Panc1 (cell line): Measurements from ENCODE around the gene TOR1B. TPM values are rescaled to one million over a fixed set of nuclear protein-coding genes. Genes with fewer than 3 reads are reported as not detected.

Source experiments
- ATAC-seq: fragments of 200-7000 bp; cut with Tn5 transposase; 2 replicates; pipeline ENCODE4 v1.9.1; 2020; ENCODE audit warnings: mild to moderate bottlenecking, moderate library complexity
- BruUV-seq: library from RNA; stranded (reverse); fragments of 400-500 nt; replicated peaks from 2 replicates; lab custom pipeline; 2021; lab: Mats Ljungman, UMichigan
- CTCF ChIA-PET: fragments of 300-600 bp; sonication (Branson Sonifier 250); formaldehyde crosslinking; loops from one replicate; lab custom pipeline; 2022; ENCODE audit warnings: antibody characterized with exemption; lab: Charles Lee
- POLR2A ChIA-PET: fragments of 300-600 bp; sonication (Branson Sonifier 250); formaldehyde crosslinking; loops from one replicate; lab custom pipeline; 2022; ENCODE audit warnings: antibody characterized with exemption; lab: Charles Lee
- DNase-seq: peaks from one replicate; pipeline ENCODE4 v3.0.0-alpha.2; 2010; ENCODE audit warnings: low read depth, low spot score
- H3K27ac ChIP-seq: 2 replicates; pipeline ENCODE4 v1.5.1; 2011; ENCODE audit warnings: mild to moderate bottlenecking, low read length, inconsistent platforms
- H3K27me3 ChIP-seq: fragments of 200-500 bp; sonication (Bioruptor generic); 2 replicates; pipeline ENCODE4 v1.6.0; 2014; ENCODE audit warnings: low read length, inconsistent platforms; ENCODE audit not compliant: control insufficient read depth, insufficient read depth
- H3K36me3 ChIP-seq: fragments of 200-500 bp; sonication (Bioruptor generic); 2 replicates; pipeline ENCODE4 v1.5.1; 2014; ENCODE audit warnings: inconsistent platforms, mild to moderate bottlenecking, low read length, moderate library complexity; ENCODE audit not compliant: control insufficient read depth, insufficient read depth
- H3K4me1 ChIP-seq: 2 replicates; pipeline ENCODE4 v1.5.1; 2011; ENCODE audit warnings: inconsistent platforms, mild to moderate bottlenecking, low read length, moderate library complexity; ENCODE audit not compliant: control insufficient read depth, insufficient read depth
- H3K4me3 ChIP-seq, 2 experiments: 2 replicates each; pipeline ENCODE4 v1.5.1; 2011 to 2012; ENCODE audit warnings: low read depth in 2 of 2, low read length in 2 of 2, mild to moderate bottlenecking in 2 of 2, inconsistent platforms in 1 of 2, moderate library complexity in 1 of 2
- H3K9me3 ChIP-seq: fragments of 200-500 bp; sonication (Bioruptor generic); 2 replicates; pipeline ENCODE4 v1.5.1; 2014; ENCODE audit warnings: low read depth, mild to moderate bottlenecking, inconsistent platforms, low read length, moderate library complexity; ENCODE audit not compliant: control insufficient read depth, insufficient read depth
- CTCF ChIP-seq: fragments of 450-650 bp; IDR thresholded peaks from 2 replicates; pipeline ENCODE4 v1.5.1; 2017; ENCODE audit warnings: mild to moderate bottlenecking
- POLR2AphosphoS5 ChIP-seq: IDR thresholded peaks from 2 replicates; pipeline ENCODE4 v1.6.1; 2012; ENCODE audit warnings: mild to moderate bottlenecking, low read depth, low read length, moderate library complexity
- SIN3A ChIP-seq: IDR thresholded peaks from 2 replicates; pipeline ENCODE4 v1.6.1; 2012; ENCODE audit warnings: low read depth, mild to moderate bottlenecking, low read length, moderate library complexity, borderline replicate concordance; ENCODE audit not compliant: insufficient read depth
- TCF7L2 ChIP-seq: IDR thresholded peaks from 2 replicates; pipeline ENCODE4 v1.6.1; 2011; ENCODE audit warnings: mild to moderate bottlenecking, low read depth, low read length, inconsistent platforms
- in situ Hi-C: cut with HindIII; loops from 2 replicates; pipeline ENCODE4 v1.10.0; 2016; ENCODE audit warnings: low sequenced_read_pairs, low pct_unique_long_range_greater_than_20kb
- intact Hi-C: fragments of 100-400 bp; cut with micrococcal nuclease; formaldehyde crosslinking; loops from one replicate; pipeline ENCODE4 v1.10.0; 2022; ENCODE audit not compliant: unreplicated experiment
- total RNA-seq: library from RNA; stranded (reverse); gene quantifications from one replicate; pipeline ENCODE4 v1.2.1, GENCODE V29; 2021; ENCODE audit not compliant: unreplicated experiment
- TF ChIP-seq, protein P1 (sequence below), 2 experiments: IDR thresholded peaks; 2 replicates each; pipeline ENCODE4 v1.6.1; 2011 to 2012; ENCODE audit warnings: low read depth in 2 of 2, control low read depth in 1 of 2, low read length in 1 of 2, mild to moderate bottlenecking in 1 of 2, moderate library complexity in 1 of 2; ENCODE audit not compliant: insufficient read depth in 1 of 2

The TOR1B gene
- total RNA-seq, 1 experiment from 2014 or later = 37.6 TPM

GRCh38 chr9:129810116-129810515 lies 7.1 kb downstream of the TOR1B start:
- intact Hi-C loops (no loop called here), in situ Hi-C loops (no loop called here)
- no TSS peak for BruUV-seq
- Histone ChIP-seq H3K27ac (no peak overlapping the region), H3K27me3 (no peaks in the 10 kb centered on the region), H3K36me3 (no peaks in the 10 kb centered on the region; the same call in 1 of the 2 replicates), H3K9me3 (no peaks in the 10 kb centered on the region), H3K4me1 (no peaks in the 10 kb centered on the region), H3K4me3 (no peak overlapping the region)
- CTCF ChIA-PET = no interaction called here
- no peak for DNase-seq
- ATAC-seq = no peak
- TF ChIP-seq CTCF (no peak), TCF7L2 (no peak), POLR2AphosphoS5 (no peak), SIN3A (no peak)
- TF ChIP-seq, protein P1, sequence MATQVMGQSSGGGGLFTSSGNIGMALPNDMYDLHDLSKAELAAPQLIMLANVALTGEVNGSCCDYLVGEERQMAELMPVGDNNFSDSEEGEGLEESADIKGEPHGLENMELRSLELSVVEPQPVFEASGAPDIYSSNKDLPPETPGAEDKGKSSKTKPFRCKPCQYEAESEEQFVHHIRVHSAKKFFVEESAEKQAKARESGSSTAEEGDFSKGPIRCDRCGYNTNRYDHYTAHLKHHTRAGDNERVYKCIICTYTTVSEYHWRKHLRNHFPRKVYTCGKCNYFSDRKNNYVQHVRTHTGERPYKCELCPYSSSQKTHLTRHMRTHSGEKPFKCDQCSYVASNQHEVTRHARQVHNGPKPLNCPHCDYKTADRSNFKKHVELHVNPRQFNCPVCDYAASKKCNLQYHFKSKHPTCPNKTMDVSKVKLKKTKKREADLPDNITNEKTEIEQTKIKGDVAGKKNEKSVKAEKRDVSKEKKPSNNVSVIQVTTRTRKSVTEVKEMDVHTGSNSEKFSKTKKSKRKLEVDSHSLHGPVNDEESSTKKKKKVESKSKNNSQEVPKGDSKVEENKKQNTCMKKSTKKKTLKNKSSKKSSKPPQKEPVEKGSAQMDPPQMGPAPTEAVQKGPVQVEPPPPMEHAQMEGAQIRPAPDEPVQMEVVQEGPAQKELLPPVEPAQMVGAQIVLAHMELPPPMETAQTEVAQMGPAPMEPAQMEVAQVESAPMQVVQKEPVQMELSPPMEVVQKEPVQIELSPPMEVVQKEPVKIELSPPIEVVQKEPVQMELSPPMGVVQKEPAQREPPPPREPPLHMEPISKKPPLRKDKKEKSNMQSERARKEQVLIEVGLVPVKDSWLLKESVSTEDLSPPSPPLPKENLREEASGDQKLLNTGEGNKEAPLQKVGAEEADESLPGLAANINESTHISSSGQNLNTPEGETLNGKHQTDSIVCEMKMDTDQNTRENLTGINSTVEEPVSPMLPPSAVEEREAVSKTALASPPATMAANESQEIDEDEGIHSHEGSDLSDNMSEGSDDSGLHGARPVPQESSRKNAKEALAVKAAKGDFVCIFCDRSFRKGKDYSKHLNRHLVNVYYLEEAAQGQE (IDR thresholded peaks at IDR 0.05; ENCODE audit: insufficient read depth in 1 of 2, low read depth in 2 of 2, low read length in 1 of 2) = no peak
- POLR2A ChIA-PET = no interaction called here

- H3K27me3 ChIP-seq = no peaks in the 10 kb centered on the region
- in situ Hi-C loops = no loop called here
- DNase-seq (no peak), ATAC-seq (no peak)
- no peak overlapping the region for H3K4me3 ChIP-seq
- TSS peak; percentile 70 for BruUV-seq
- H3K4me1 ChIP-seq = no peaks in the 10 kb centered on the region
- ChIA-PET CTCF (no interaction called here), POLR2A (no interaction called here)
- intact Hi-C loops = no loop called here
- TF ChIP-seq TCF7L2 = no peak
- no peak for TF ChIP-seq CTCF
- no peak for TF ChIP-seq SIN3A
- no peak for TF ChIP-seq POLR2AphosphoS5
- H3K9me3 ChIP-seq = no peaks in the 10 kb centered on the region
- no peak overlapping the region for H3K27ac ChIP-seq
- no peaks in the 10 kb centered on the region for H3K36me3 ChIP-seq
Observed at GRCh38 chr9:129810788-129811187, 7.8 kb downstream of the TOR1B start.
